ENCODE results near the gene TBK1.

The TBK1 gene

GRCh38 chr12:64412459-64412858, 39.5 kb upstream of the TBK1 start:
- DNase-seq (ENCODE audit: low spot score) = no peak
- no peak overlapping the region for H3K27ac ChIP-seq
- no peak for TF ChIP-seq CTCF (IDR thresholded peaks at IDR 0.05)

GRCh38 chr12:64413884-64414283, 38.0 kb upstream of the TBK1 start:
- TF ChIP-seq CTCF (IDR thresholded peaks at IDR 0.05) = no peak
- Histone ChIP-seq H3K27ac (no peak overlapping the region), H3K4me3 (no peak overlapping the region)
- DNase-seq (ENCODE audit: low spot score) = no peak

More at GRCh38 chr12:64412459-64412858, 39.5 kb upstream of the TBK1 start:
- H3K4me3 ChIP-seq = no peak overlapping the region

- H3K27ac ChIP-seq = no peak overlapping the region
- no peak for TF ChIP-seq CTCF (IDR thresholded peaks at IDR 0.05)
- no peak overlapping the region for H3K4me3 ChIP-seq
- DNase-seq (ENCODE audit: low spot score) = no peak
Measured at GRCh38 chr12:64418209-64418608, 33.7 kb upstream of the TBK1 start.

GRCh38 chr12:64419696-64420095, 32.2 kb upstream of the TBK1 start:
- Histone ChIP-seq H3K27ac (no peak overlapping the region), H3K4me3 (no peak overlapping the region)
- no peak for DNase-seq (ENCODE audit: low spot score)
- no peak for TF ChIP-seq CTCF (IDR thresholded peaks at IDR 0.05)

GRCh38 chr12:64427988-64428387, 23.9 kb upstream of the TBK1 start:
- no peak for TF ChIP-seq CTCF (IDR thresholded peaks at IDR 0.05)
- no peak overlapping the region for H3K27ac ChIP-seq
- no peak overlapping the region for H3K4me3 ChIP-seq
- no peak for DNase-seq (ENCODE audit: low spot score)

GRCh38 chr12:64428956-64429355, 23.0 kb upstream of the TBK1 start:
- TF ChIP-seq CTCF (IDR thresholded peaks at IDR 0.05) = no peak
- no peak for DNase-seq (ENCODE audit: low spot score)
- Histone ChIP-seq H3K4me3 (no peak overlapping the region), H3K27ac (no peak overlapping the region)

- Histone ChIP-seq H3K4me3 (no peak overlapping the region), H3K27ac (no peak overlapping the region)
- TF ChIP-seq CTCF (IDR thresholded peaks at IDR 0.05) = no peak
- DNase-seq (ENCODE audit: low spot score) = no peak
Measured at GRCh38 chr12:64430886-64431285, 21.0 kb upstream of the TBK1 start.
